GM12878 (cell line): ENCODE data around the gene ESRRB. TPM values are rescaled to one million over a fixed set of nuclear protein-coding genes. Genes with fewer than 3 reads are reported as not detected.

Source experiments
- ATAC-seq: fragments of 200-7000 bp; cut with Tn5 transposase; 3 replicates; pipeline ENCODE4 v1.9.1; 2020; ENCODE audit warnings: mild to moderate bottlenecking, moderate library complexity
- BruUV-seq: library from RNA; stranded (reverse); fragments of 400-500 nt; replicated peaks from 2 replicates; lab custom pipeline; 2021; lab: Mats Ljungman, UMichigan
- CTCF ChIA-PET: fragments of 300-600 bp; sonication (Branson Sonifier 250); formaldehyde crosslinking; extraction: SDS; loops from one replicate; lab custom pipeline; 2021; ENCODE audit warnings: inconsistent platforms; lab: Yijun Ruan, JAX
- POLR2A ChIA-PET: fragments of 350-600 bp; formaldehyde crosslinking; extraction: SDS; loops from one replicate; lab custom pipeline; 2021; ENCODE audit warnings: inconsistent platforms; lab: Charles Lee
- RAD21 ChIA-PET: fragments of 300-600 bp; sonication (Branson Sonifier 250); formaldehyde crosslinking; loops from one replicate; lab custom pipeline; 2023; ENCODE audit warnings: antibody characterized with exemption; ENCODE audit not compliant: unreplicated experiment; lab: Charles Lee
- SMC1A ChIA-PET: fragments of 300-600 bp; sonication (Branson Sonifier 250); formaldehyde crosslinking; loops from one replicate; lab custom pipeline; 2023; ENCODE audit not compliant: unreplicated experiment, uncharacterized antibody; lab: Charles Lee
- DNase-seq: peaks from one replicate; pipeline ENCODE4 v3.0.0-alpha.2; 2011; ENCODE audit warnings: low read depth, low spot score
- FAIRE-seq: peaks from 3 replicates; lab custom pipeline; 2011; peaks lifted over from hg19 to GRCh38; lab: Jason Lieb, UNC
- H2AFZ ChIP-seq: 2 replicates; pipeline ENCODE4 v1.6.0; 2011; ENCODE audit warnings: low read depth, low read length, control low read depth; ENCODE audit not compliant: control insufficient read depth
- H3K27ac ChIP-seq: 2 replicates; pipeline ENCODE4 v1.5.1; 2011; ENCODE audit warnings: control low read depth; ENCODE audit not compliant: control insufficient read depth, insufficient read depth
- H3K27me3 ChIP-seq, 2 experiments: replicated peaks in 1 of 2; 2 replicates each; pipeline versions ENCODE4 v1.6.0 to v1.6.1; 2011; ENCODE audit warnings: low read length in 1 of 2; ENCODE audit not compliant: control insufficient read depth in 2 of 2, insufficient read depth in 2 of 2
- H3K36me3 ChIP-seq, 2 experiments: 2 replicates each; pipeline ENCODE4 v1.5.1; 2011; ENCODE audit warnings: low read length in 1 of 2; ENCODE audit not compliant: control insufficient read depth in 2 of 2, insufficient read depth in 2 of 2
- H3K4me1 ChIP-seq: 2 replicates; pipeline ENCODE4 v1.6.1; 2011; ENCODE audit warnings: mild to moderate bottlenecking, low read length, moderate library complexity, mixed read lengths; ENCODE audit not compliant: control insufficient read depth, insufficient read depth
- H3K4me2 ChIP-seq: 2 replicates; pipeline ENCODE4 v1.6.0; 2011; ENCODE audit warnings: control low read depth; ENCODE audit not compliant: control insufficient read depth, insufficient read depth
- H3K4me3 ChIP-seq: fragments of 200-600 bp; sonication (generic); 2 replicates; pipeline ENCODE4 v1.5.1; 2016
- H3K79me2 ChIP-seq: 2 replicates; pipeline ENCODE4 v1.6.0; 2011; ENCODE audit warnings: low read length; ENCODE audit not compliant: control insufficient read depth, insufficient read depth
- H3K9ac ChIP-seq: 2 replicates; pipeline ENCODE4 v1.8.0; 2011; ENCODE audit warnings: low read length, control low read depth, mixed read lengths; ENCODE audit not compliant: control insufficient read depth, insufficient read depth
- H3K9me3 ChIP-seq: replicated peaks from 3 replicates; pipeline ENCODE4 v1.5.1; 2011; ENCODE audit warnings: mild to moderate bottlenecking, low read length; ENCODE audit not compliant: control insufficient read depth, insufficient read depth
- H4K20me1 ChIP-seq: 2 replicates; pipeline ENCODE4 v1.6.0; 2011; ENCODE audit not compliant: control insufficient read depth, insufficient read depth
- BCL11A ChIP-seq: IDR thresholded peaks from 2 replicates; pipeline ENCODE4 v1.6.1; 2011; ENCODE audit warnings: low read depth, low read length
- BRCA1 ChIP-seq: IDR thresholded peaks from 2 replicates; pipeline ENCODE4 v1.6.1; 2011; ENCODE audit warnings: low read depth, low read length, improper control_type of control experiment
- CHD1 ChIP-seq: IDR thresholded peaks from 2 replicates; pipeline ENCODE4 v1.6.1; 2012; ENCODE audit warnings: low read depth, low read length, improper control_type of control experiment
- E2F8 ChIP-seq: fragments of 450-650 bp; IDR thresholded peaks from 2 replicates; pipeline ENCODE4 v1.6.1; 2018; ENCODE audit warnings: mild to moderate bottlenecking, low read depth, moderate library complexity; ENCODE audit not compliant: partially characterized antibody
- ETV6 ChIP-seq, 2 experiments: fragments of 450-650 bp in 1 of 2; IDR thresholded peaks in 1 of 2; conservative IDR thresholded peaks in 1 of 2; 2 replicates each; pipeline ENCODE4 v1.6.1; 2014; ENCODE audit warnings: antibody characterized with exemption in 1 of 2, borderline replicate concordance in 1 of 2, low read depth in 1 of 2, mild to moderate bottlenecking in 1 of 2, moderate library complexity in 1 of 2
- JUND ChIP-seq: IDR thresholded peaks from 2 replicates; pipeline ENCODE4 v1.6.1; 2012; ENCODE audit warnings: low read depth, mild to moderate bottlenecking, low read length, improper control_type of control experiment, moderate library complexity
- MEF2B ChIP-seq: fragments of 450-650 bp; IDR thresholded peaks from 2 replicates; pipeline ENCODE4 v1.6.1; 2018; ENCODE audit warnings: mild to moderate bottlenecking, moderate library complexity; ENCODE audit not compliant: partially characterized antibody, poor library complexity, severe bottlenecking
- NR2C1 ChIP-seq: fragments of 450-650 bp; IDR thresholded peaks from 2 replicates; pipeline ENCODE4 v1.6.1; 2017; ENCODE audit warnings: antibody characterized with exemption, mild to moderate bottlenecking, moderate library complexity
- RBBP5 ChIP-seq: fragments of 200-600 bp; sonication (generic); conservative IDR thresholded peaks from 2 replicates; pipeline ENCODE4 v1.6.1; 2016
- STAT1 ChIP-seq: fragments of 450-650 bp; conservative IDR thresholded peaks from 2 replicates; pipeline ENCODE4 v1.6.1; 2014; ENCODE audit warnings: antibody characterized with exemption, mild to moderate bottlenecking
- SUZ12 ChIP-seq: fragments of 200-600 bp; sonication (generic); IDR thresholded peaks from one replicate; pipeline ENCODE4 v1.6.1; 2018; ENCODE audit warnings: antibody characterized with exemption, mild to moderate bottlenecking; ENCODE audit not compliant: unreplicated experiment
- ZBTB40 ChIP-seq: fragments of 450-650 bp; IDR thresholded peaks from 2 replicates; pipeline ENCODE4 v1.6.1; 2016; ENCODE audit warnings: mild to moderate bottlenecking, moderate library complexity, borderline replicate concordance
- ZSCAN29 ChIP-seq: fragments of 450-650 bp; IDR thresholded peaks from 2 replicates; pipeline ENCODE4 v1.6.1; 2017; ENCODE audit warnings: mild to moderate bottlenecking, moderate library complexity
- WGBS: methylation state at CpG from one replicate; pipeline ENCODE4 v1.1.6; 2016; ENCODE audit warnings: low lambda C conversion rate; ENCODE audit not compliant: insufficient replicate concordance, insufficient coverage; ENCODE audit errors: missing lambda C conversion rate; 5-methylcytosine and 5-hydroxymethylcytosine counted together
- in situ Hi-C: fragments of 300-500 bp; cut with MboI; formaldehyde crosslinking; loops from 9 replicates; pipeline ENCODE4 v1.14.3; 2018; ENCODE audit warnings: mixed read lengths
- intact Hi-C: fragments of 100-400 bp; cut with micrococcal nuclease; formaldehyde crosslinking; loops from one replicate; pipeline ENCODE4 v1.14.2; 2022; ENCODE audit not compliant: unreplicated experiment
- polyA plus RNA-seq, 11 experiments: library from polyadenylated mRNA; depleted of rRNA in 4 of 11; unstranded in 6 of 11; stranded (reverse) in 5 of 11; fragments of >200 nt; fragmentation: Nextera tagmentation in 4 of 11; fragmentation: Illumina TruSeq in 1 of 11; extraction: Ambion mirVana in 4 of 11; extraction: Trizol in 1 of 11; gene quantifications; 1 replicate in 1 of 11; 2 replicates in 10 of 11; pipeline versions ENCODE4 v1.2.1 to v1.2.3, GENCODE V29; 2011 to 2016; ENCODE audit warnings: inconsistent platforms in 2 of 11, missing spikeins in 2 of 11, low read depth in 1 of 11
- total RNA-seq, 4 experiments: library from RNA; depleted of rRNA in 3 of 4; stranded (reverse); fragments of >200 nt in 3 of 4; fragmentation: Illumina TruSeq in 1 of 4; extraction: Trizol in 1 of 4; gene quantifications; 2 replicates each; pipeline versions ENCODE4 v1.2.1 to v1.2.3, GENCODE V29; 2013 to 2021

The ESRRB gene
- total and polyA plus RNA-seq, 10 of the 15 experiments (the other 5 are each of a cell fraction or from before 2014, with no cell fraction given): 0.03 to 0.73 (median 0.11) TPM; not detected in 6

- no peak for TF ChIP-seq MEF2B
- no peak for TF ChIP-seq BRCA1
- no peak for TF ChIP-seq STAT1
- TF ChIP-seq RBBP5: no peak
- no peak for TF ChIP-seq SUZ12
- TF ChIP-seq CHD1: no peak
- no peak for TF ChIP-seq ZSCAN29
Measured at GRCh38 chr14:76464856-76465255, 88.9 kb downstream of the ESRRB start (continued).

GRCh38 chr14:76465664-76466063, 89.7 kb downstream of the ESRRB start:
- Histone ChIP-seq H3K4me2 (no peak overlapping the region), H3K9ac (no peak overlapping the region), H2AFZ (no peak overlapping the region), H4K20me1 (no peaks in the 10 kb centered on the region), H3K9me3 (no peaks in the 10 kb centered on the region), H3K4me3 (no peak overlapping the region), H3K27me3 (no peaks in the 10 kb centered on the region), H3K4me1 (no peaks in the 10 kb centered on the region), H3K27ac (no peak overlapping the region), H3K36me3 (no peaks in the 10 kb centered on the region), H3K79me2 (no peaks in the 10 kb centered on the region)
- DNase-seq: no peak
- RAD21 ChIA-PET: no interaction called here
- POLR2A ChIA-PET: interaction anchor here (1.5 kb wide), 1 partner anchor 9 kb away, joined by 3 read pairs; no protein-coding TSS in a partner anchor
- CTCF ChIA-PET: no interaction called here
- FAIRE-seq: no peak
- 29% methylated on average over 9 of the region's 9 CpGs for WGBS
- BruUV-seq: no TSS peak
- no peak for ATAC-seq
- intact Hi-C loops: no loop called here
- in situ Hi-C loops: no loop called here
- no peak for TF ChIP-seq ZBTB40
- TF ChIP-seq E2F8: no peak
- no peak for TF ChIP-seq NR2C1
- TF ChIP-seq BCL11A: no peak
- no peak for TF ChIP-seq JUND
- TF ChIP-seq ETV6 (conservative IDR thresholded peaks at IDR 0.05 in 1 of 2, IDR thresholded peaks at IDR 0.05 in 1 of 2; ENCODE audit: borderline replicate concordance in 1 of 2, low read depth in 1 of 2): no peak
- TF ChIP-seq BRCA1: no peak
- SMC1A ChIA-PET: interaction anchor here (1.4 kb wide), 1 partner anchor 9 kb away, joined by 3 read pairs; no protein-coding TSS in a partner anchor
